Measurements from ENCODE around the gene CPT1C. TPM values are rescaled to one million over a fixed set of nuclear protein-coding genes. Genes with fewer than 3 reads are reported as not detected.

The CPT1C gene
- total and polyA plus RNA-seq, 2 of the 8 experiments (the other 6 are each of a cell fraction or from before 2014, with no cell fraction given): 79.6 to 91.8 TPM

DNA sequence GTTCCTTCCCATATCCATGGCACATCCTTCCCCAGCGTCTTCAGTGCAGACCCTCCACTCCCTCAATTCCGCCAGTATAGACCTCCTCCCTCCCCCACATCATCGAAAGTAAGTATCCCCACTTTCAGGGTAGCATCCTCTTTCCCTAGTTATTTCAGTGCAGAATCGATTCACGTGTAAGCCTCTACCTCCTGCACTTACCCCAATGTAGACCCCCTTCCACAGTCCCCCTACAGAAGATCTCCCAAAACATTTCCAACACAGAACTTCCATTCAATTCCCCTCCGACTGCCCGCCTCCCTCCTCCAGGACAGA is 25.9 kb upstream of the CPT1C start:
- peaks cover 5 to 32% of the 10 kb centered on the region in 2 experiments; a peak in 2 of 4 replicates for H3K79me2 ChIP-seq (ENCODE audit: control insufficient read depth in 1 of 2, insufficient read depth in 2 of 2, low read length in 2 of 2)
- H4K91ac ChIP-seq (replicated peaks; ENCODE audit: insufficient read length, low read length): peak overlapping the region; percentile 54
- no peak overlapping the region for H3K14ac ChIP-seq (ENCODE audit: insufficient read length)
- peak overlapping the region; percentile 86 for H2BK5ac ChIP-seq (ENCODE audit: low read depth, low read length)
- no peak overlapping the region for H2BK20ac ChIP-seq (ENCODE audit: low read length)
- FAIRE-seq (no peak), DNase-seq (ENCODE audit: low read depth in 1 of 2, low spot score in 2 of 2) (no peak)
- 2% methylated on average over 7 of the region's 7 CpGs; no CpG with 5 or more reads in 1 of the 2 experiments for WGBS, 2 experiments (ENCODE audit: extremely low coverage in 1 of 2, insufficient coverage in 1 of 2, insufficient read length in 1 of 2, insufficient replicate concordance in 2 of 2, low coverage in 1 of 2, low lambda C conversion rate in 2 of 2, missing lambda C conversion rate in 1 of 2)
- TF ChIP-seq KDM4A (IDR thresholded peaks at IDR 0.05; ENCODE audit: low read depth, low read length, severe bottlenecking) (no peak), ASH2L (IDR thresholded peaks at IDR 0.05; ENCODE audit: low read length) (peak; percentile 5), CHD1 (IDR thresholded peaks at IDR 0.05; ENCODE audit: low read depth, low read length) (no peak)
- TF ChIP-seq, protein P1, sequence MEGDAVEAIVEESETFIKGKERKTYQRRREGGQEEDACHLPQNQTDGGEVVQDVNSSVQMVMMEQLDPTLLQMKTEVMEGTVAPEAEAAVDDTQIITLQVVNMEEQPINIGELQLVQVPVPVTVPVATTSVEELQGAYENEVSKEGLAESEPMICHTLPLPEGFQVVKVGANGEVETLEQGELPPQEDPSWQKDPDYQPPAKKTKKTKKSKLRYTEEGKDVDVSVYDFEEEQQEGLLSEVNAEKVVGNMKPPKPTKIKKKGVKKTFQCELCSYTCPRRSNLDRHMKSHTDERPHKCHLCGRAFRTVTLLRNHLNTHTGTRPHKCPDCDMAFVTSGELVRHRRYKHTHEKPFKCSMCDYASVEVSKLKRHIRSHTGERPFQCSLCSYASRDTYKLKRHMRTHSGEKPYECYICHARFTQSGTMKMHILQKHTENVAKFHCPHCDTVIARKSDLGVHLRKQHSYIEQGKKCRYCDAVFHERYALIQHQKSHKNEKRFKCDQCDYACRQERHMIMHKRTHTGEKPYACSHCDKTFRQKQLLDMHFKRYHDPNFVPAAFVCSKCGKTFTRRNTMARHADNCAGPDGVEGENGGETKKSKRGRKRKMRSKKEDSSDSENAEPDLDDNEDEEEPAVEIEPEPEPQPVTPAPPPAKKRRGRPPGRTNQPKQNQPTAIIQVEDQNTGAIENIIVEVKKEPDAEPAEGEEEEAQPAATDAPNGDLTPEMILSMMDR (IDR thresholded peaks at IDR 0.05; ENCODE audit: control extremely low read depth in 1 of 3, insufficient read depth in 1 of 3, low read depth in 1 of 3, low read length in 3 of 3): no peak
- no peak overlapping the region for H3K23ac ChIP-seq (ENCODE audit: insufficient read length)
- H3K27me3 ChIP-seq (replicated peaks in 1 of 4; ENCODE audit: control insufficient read depth in 3 of 4, extremely low read depth in 1 of 4, insufficient read depth in 3 of 4, low read length in 3 of 4): no peaks in the 10 kb centered on the region
- H2BK15ac ChIP-seq (ENCODE audit: low read length): no peak overlapping the region
- H2BK120ac ChIP-seq (replicated peaks; ENCODE audit: low read depth, low read length): no peak overlapping the region
- peak overlapping the region; percentile 85 to 89 for H3K4me2 ChIP-seq (ENCODE audit: insufficient read depth in 1 of 2, low read depth in 2 of 2, low read length in 2 of 2)
- peak overlapping the region; percentile 86 for H3K56ac ChIP-seq (replicated peaks; ENCODE audit: insufficient read length, low read depth, low read length)
- POLR2A ChIA-PET (ENCODE audit: partially characterized antibody): interaction anchor here (0.8 to 18.0 kb wide), 12 partner anchors 9 to 144 kb away, joined by 3 to 275 read pairs (median 8); partner anchors contain the start of genes ADM5, CPT1C, NOSIP and PRMT1
- peak overlapping the region; percentile 69; the same call in 1 of the 2 replicates for H4K8ac ChIP-seq (ENCODE audit: extremely low read depth, insufficient read depth, low read length)
- peaks cover 12 to 38% (median 28%) of the 10 kb centered on the region in 4 experiments; a peak in 7 of 8 replicates for H3K36me3 ChIP-seq (ENCODE audit: control insufficient read depth in 2 of 4, insufficient read depth in 4 of 4, low read length in 3 of 4)
- H3K4ac ChIP-seq (replicated peaks; ENCODE audit: insufficient read length, low read depth, low read length): no peak overlapping the region
- H2BK12ac ChIP-seq (ENCODE audit: low read depth, low read length): peak overlapping the region; percentile 43; the same call in 1 of the 2 replicates
- peaks cover 0 to 7% (median 2%) of the 10 kb centered on the region in 4 experiments; a peak in 4 of 7 replicates for H3K4me1 ChIP-seq (replicated peaks in 1 of 4; ENCODE audit: control insufficient read depth in 3 of 4, insufficient read depth in 4 of 4, low read length in 3 of 4)
- H3K27ac ChIP-seq (ENCODE audit: low read depth, low read length): peak overlapping the region; percentile 72
- H3K18ac ChIP-seq (ENCODE audit: extremely low read depth, low read length): peak overlapping the region; percentile 96
- peaks cover 9 to 10% of the 10 kb centered on the region in 2 experiments for H4K20me1 ChIP-seq (replicated peaks in 1 of 2; ENCODE audit: control insufficient read depth in 1 of 2, insufficient read depth in 2 of 2, low read length in 2 of 2)
- H3K4me3 ChIP-seq (ENCODE audit: extremely low read depth in 1 of 4, insufficient read depth in 2 of 4, low read depth in 3 of 4, low read length in 4 of 4): peak overlapping the region; percentile 89 to 98 (median 96)
- H3K79me1 ChIP-seq (ENCODE audit: low read depth, low read length): peaks cover 5% of the 10 kb centered on the region
- H2AFZ ChIP-seq (ENCODE audit: low read length): no peak overlapping the region
- peak overlapping the region; percentile 49 to 92 (median 80) for H3K9ac ChIP-seq (replicated peaks in 1 of 4; ENCODE audit: extremely low read depth in 1 of 4, low read depth in 3 of 4, low read length in 3 of 4)
- H4K5ac ChIP-seq (ENCODE audit: insufficient read length, low read depth, low read length): peak overlapping the region; percentile 90
- peaks cover 7% of the 10 kb centered on the region in 2 experiments for H3K9me3 ChIP-seq (ENCODE audit: insufficient read depth in 2 of 2, low read depth in 1 of 2, low read length in 1 of 2)
- CTCF ChIA-PET (ENCODE audit: partially characterized antibody): interaction anchor here (1.3 to 2.3 kb wide), 6 partner anchors 10 to 25 kb away, joined by 4 to 13 read pairs (median 6); partner anchors contain the start of gene ADM5
- H2AK5ac ChIP-seq (ENCODE audit: low read depth, low read length): peak overlapping the region; percentile 66; the same call in 1 of the 2 replicates
- peaks cover 15% of the 10 kb centered on the region for H3K23me2 ChIP-seq (ENCODE audit: low read depth, low read length)

Data from H1 (cell line).